HG03442 (cell line): ENCODE data around the gene PLCB4.

Experiments used
- ATAC-seq: cut with Tn5 transposase; IDR thresholded peaks from one replicate; pipeline ENCODE4 v1.9.1; 2021; ENCODE audit warnings: mild to moderate bottlenecking, moderate library complexity; ENCODE audit not compliant: unreplicated experiment

Gene PLCB4

GRCh38 chr20:9508696-9509178 is 439.9 kb downstream of the PLCB4 start:
- no peak for ATAC-seq

- ATAC-seq = no peak
These were observed 440.4 kb downstream of the PLCB4 start for GRCh38 chr20:9509246-9509645.

DNA sequence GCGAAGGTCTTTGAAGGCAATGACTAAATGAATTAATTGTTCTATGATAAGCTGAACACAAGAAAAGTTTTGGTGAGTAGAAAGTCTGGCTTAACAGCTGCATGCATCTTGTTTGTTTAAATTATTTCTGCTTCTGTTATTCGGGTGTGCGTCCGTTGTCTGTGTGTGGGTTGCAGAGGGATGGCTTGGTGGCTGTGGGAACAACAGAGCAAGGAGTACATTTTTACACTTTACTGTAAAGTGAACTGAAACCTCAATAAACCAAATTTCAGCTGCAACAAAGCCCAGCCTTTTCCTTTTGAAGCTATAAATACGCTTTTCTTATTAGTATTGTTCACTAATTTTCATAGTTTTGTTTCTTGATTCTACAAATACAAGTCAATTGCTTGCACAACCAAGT is 442.0 kb downstream of the PLCB4 start:
- ATAC-seq = no peak

DNA sequence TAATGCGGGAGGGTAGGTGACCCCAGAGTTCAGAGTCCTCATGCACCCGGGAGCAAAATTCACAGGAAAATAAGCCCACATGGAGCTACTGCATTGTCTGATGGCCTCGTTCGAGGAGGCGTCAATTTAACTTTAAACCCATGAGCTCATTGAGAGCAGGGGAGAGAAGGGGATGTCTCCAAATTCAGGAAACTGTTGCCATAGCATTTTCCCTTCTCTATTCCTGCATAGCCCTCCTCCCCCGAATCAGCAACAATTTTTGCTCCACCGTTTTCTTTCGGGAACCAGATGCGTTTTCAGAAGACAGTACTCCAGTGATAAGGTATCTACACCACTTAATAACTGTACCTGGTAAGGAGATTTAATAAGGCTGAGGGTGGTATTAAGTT is 445.2 kb downstream of the PLCB4 start:
- no peak for ATAC-seq

DNA sequence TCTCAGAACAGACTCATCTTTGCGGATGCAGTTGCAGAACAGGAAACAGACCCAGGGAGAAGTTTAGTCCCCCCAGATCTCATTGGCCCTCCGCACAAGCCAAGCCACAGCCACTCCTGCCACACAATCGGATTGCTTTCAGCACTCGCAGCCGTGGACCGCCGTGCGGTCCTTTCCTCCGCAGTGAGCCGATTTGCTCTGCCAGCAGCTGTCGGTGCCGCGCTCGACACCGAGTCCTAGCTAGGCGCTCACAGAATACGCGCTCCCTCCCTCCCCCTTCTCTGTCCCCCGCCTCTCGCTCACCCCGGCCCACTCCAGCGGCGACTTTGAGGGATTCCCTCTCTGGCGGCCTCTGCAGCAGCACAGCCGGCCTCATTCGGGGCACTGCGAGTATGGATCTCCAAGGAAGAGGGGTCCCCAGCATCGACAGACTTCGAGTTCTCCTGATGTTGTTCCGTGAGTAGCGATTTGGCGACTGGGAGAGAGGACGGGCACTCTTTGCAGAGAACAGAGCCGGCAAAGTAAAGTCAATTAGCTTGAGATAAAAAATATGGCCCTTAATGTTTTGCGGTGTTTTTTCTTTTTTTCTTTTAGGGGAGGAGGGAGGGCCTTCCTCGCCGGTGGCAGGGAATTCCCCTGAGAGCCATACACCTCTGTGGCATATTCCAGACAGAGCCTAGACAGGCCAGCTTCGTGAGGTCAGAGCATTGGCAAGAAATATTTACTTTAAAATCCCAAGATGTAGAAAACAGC is 445.8 kb downstream of the PLCB4 start, which contains the start of gene LAMP5:
LAMP5 (plus strand) TSS at position 130 of the 753 bp plus-strand sequence; CDS start at position 393, 263 bp downstream.
- ATAC-seq = no peak

DNA sequence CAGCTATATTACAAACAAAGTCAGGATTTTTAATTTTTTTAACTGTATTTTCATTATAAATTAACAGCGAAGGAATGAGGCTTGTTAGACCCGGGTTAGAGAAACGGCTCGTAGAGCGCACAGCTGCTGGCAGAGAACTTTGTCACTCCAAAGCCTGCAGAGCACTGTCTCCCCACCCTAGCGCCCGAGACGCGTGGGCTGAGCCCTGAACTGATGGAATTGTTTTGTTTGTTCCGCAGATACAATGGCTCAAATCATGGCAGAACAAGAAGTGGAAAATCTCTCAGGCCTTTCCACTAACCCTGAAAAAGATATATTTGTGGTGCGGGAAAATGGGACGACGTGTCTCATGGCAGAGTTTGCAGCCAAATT is 446.3 kb downstream of the PLCB4 start:
- no peak for ATAC-seq

GRCh38 chr20:9515741-9516233 is 446.9 kb downstream of the PLCB4 start:
- ATAC-seq = no peak

- ATAC-seq = no peak
These were observed 447.5 kb downstream of the PLCB4 start for GRCh38 chr20:9516234-9516871.

GRCh38 chr20:9517297-9518162 is 448.6 kb downstream of the PLCB4 start:
- ATAC-seq = no peak

- ATAC-seq = no peak
These were observed 449.8 kb downstream of the PLCB4 start for GRCh38 chr20:9518576-9519175.

- ATAC-seq = no peak
These were observed 451.2 kb downstream of the PLCB4 start for GRCh38 chr20:9520086-9520485.

- ATAC-seq = no peak
These were observed 454.7 kb downstream of the PLCB4 start for GRCh38 chr20:9523636-9524035.
